Neutrophil (primary cell): ENCODE data around the gene TMED5.
A peak's percentile ranks its signal among the peaks of the same experiment; 100 is the strongest.

Experiments
- H3K27ac ChIP-seq: fragments of 200-600 bp; sonication (generic); 2 replicates; pipeline ENCODE4 v1.5.1; 2016; ENCODE audit warnings: mild to moderate bottlenecking, moderate library complexity
- H3K27me3 ChIP-seq: fragments of 200-600 bp; sonication (generic); 2 replicates; pipeline ENCODE4 v1.6.0; 2016; ENCODE audit warnings: mild to moderate bottlenecking
- H3K36me3 ChIP-seq: fragments of 200-600 bp; sonication (generic); 2 replicates; pipeline ENCODE4 v1.5.1; 2017
- H3K4me1 ChIP-seq, 2 experiments: fragments of 200-600 bp in 1 of 2; sonication (generic) in 1 of 2; 1 replicate in 1 of 2; 2 replicates in 1 of 2; pipeline versions ENCODE4 v1.5.1 to v1.6.1; 2013 to 2016; ENCODE audit warnings: low read depth in 1 of 2, low read length in 1 of 2, mild to moderate bottlenecking in 1 of 2, moderate library complexity in 1 of 2; ENCODE audit not compliant: control insufficient read depth in 1 of 2, insufficient read depth in 1 of 2
- H3K4me3 ChIP-seq, 2 experiments: fragments of 200-600 bp in 1 of 2; sonication (generic) in 1 of 2; 1 replicate in 1 of 2; 2 replicates in 1 of 2; pipeline ENCODE4 v1.5.1; 2013 to 2016; ENCODE audit warnings: low read depth in 1 of 2, low read length in 1 of 2, mild to moderate bottlenecking in 1 of 2, moderate library complexity in 1 of 2
- H3K9me3 ChIP-seq: fragments of 200-600 bp; sonication (generic); 2 replicates; pipeline ENCODE4 v1.5.1; 2016
- TF ChIP-seq, protein P1 (sequence below): fragments of 200-600 bp; sonication (generic); IDR thresholded peaks from 2 replicates; pipeline ENCODE4 v1.5.1; 2016; ENCODE audit warnings: antibody characterized with exemption

Gene TMED5

DNA sequence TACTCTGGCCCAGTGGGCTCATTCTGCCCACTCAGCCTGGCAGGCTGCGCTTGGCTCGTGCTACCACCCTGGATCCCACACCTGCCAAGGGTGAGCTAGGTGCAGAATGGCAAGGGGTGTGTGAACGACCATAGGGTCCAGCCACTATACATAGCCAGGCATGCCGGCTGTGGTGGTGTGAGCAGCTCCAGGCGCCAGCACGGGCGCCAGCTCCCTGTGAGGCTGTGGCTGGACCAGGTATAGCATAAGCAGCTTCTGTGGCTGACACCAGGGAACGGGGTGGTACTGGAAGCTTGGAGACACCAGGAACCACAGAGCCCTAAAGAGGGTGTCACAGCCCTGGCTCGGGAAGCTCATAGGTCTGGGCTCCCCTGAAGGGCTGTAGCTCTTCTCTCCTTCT is 18.9 kb upstream of the TMED5 start:
- Histone ChIP-seq H3K9me3 (no peaks in the 10 kb centered on the region), H3K36me3 (peaks cover 27% of the 10 kb centered on the region), H3K27ac (no peak overlapping the region), H3K4me3 (no peak overlapping the region), H3K4me1 (no peaks in the 10 kb centered on the region), H3K27me3 (no peaks in the 10 kb centered on the region)
- TF ChIP-seq, protein P1, sequence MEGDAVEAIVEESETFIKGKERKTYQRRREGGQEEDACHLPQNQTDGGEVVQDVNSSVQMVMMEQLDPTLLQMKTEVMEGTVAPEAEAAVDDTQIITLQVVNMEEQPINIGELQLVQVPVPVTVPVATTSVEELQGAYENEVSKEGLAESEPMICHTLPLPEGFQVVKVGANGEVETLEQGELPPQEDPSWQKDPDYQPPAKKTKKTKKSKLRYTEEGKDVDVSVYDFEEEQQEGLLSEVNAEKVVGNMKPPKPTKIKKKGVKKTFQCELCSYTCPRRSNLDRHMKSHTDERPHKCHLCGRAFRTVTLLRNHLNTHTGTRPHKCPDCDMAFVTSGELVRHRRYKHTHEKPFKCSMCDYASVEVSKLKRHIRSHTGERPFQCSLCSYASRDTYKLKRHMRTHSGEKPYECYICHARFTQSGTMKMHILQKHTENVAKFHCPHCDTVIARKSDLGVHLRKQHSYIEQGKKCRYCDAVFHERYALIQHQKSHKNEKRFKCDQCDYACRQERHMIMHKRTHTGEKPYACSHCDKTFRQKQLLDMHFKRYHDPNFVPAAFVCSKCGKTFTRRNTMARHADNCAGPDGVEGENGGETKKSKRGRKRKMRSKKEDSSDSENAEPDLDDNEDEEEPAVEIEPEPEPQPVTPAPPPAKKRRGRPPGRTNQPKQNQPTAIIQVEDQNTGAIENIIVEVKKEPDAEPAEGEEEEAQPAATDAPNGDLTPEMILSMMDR, result no peak

DNA sequence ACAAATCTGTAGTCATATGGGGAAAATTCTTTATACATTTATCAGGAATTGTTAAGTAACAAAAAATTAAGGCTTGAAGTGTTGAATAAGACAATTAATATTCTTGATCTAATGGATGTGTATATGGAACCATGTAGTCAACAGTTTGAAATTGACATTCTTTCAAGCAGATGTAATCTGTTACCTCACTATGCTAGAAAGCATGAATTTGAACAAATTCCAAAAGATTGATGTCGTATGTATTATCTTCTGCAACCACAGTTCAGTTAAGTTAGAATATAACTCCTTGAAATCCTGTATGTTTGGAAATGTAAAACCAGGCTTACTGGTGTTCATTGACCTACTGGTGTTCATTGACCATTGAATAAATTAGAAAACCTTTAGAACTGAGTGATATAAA is 16.4 kb upstream of the TMED5 start:
- H3K36me3 ChIP-seq, result peaks cover 23% of the 10 kb centered on the region
- TF ChIP-seq, protein P1, result no peak
- no peak overlapping the region for H3K27ac ChIP-seq
- no peaks in the 10 kb centered on the region for H3K27me3 ChIP-seq
- H3K9me3 ChIP-seq, result no peaks in the 10 kb centered on the region
- no peak overlapping the region for H3K4me3 ChIP-seq
- no peaks in the 10 kb centered on the region for H3K4me1 ChIP-seq

DNA sequence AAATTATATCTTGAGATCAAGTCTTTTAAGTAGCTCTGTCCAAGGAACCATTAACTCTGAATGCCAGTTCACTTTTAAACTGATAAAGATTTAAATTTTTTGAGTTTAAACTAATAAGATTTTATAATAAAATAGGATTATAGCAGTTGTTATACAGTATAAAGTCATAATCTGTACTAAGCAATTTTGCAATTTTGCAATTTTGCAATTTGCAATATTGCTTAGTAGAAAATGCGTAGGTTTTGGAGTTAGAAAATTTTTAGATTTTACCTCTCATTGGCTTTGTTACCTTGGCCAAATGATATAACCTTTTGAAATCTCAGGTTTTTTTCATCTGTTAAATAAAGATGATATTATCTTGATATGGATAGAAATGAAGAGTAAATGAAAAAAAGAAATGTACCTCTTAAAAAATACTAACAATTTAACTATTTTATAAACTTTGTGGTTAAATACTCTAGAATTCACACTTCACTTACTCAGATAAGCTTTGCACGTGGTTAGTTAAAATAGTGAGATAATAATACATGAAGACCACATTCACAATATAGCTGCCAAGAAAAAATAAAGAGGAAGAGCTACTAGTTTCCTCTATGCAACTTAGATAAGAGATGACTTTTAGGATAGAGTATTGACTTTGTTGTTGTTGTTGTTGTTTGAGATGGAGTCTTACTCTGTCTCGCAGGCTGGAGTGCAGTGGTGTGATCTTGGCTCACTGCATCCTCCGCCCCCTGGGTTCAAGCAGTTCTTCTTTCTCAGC is 14.2 kb upstream of the TMED5 start:
- H3K4me1 ChIP-seq, result no peaks in the 10 kb centered on the region
- H3K36me3 ChIP-seq, result peaks cover 17% of the 10 kb centered on the region
- H3K4me3 ChIP-seq, result no peak overlapping the region
- TF ChIP-seq, protein P1, result no peak
- H3K27me3 ChIP-seq, result no peaks in the 10 kb centered on the region
- H3K27ac ChIP-seq, result no peak overlapping the region
- H3K9me3 ChIP-seq, result no peaks in the 10 kb centered on the region

DNA sequence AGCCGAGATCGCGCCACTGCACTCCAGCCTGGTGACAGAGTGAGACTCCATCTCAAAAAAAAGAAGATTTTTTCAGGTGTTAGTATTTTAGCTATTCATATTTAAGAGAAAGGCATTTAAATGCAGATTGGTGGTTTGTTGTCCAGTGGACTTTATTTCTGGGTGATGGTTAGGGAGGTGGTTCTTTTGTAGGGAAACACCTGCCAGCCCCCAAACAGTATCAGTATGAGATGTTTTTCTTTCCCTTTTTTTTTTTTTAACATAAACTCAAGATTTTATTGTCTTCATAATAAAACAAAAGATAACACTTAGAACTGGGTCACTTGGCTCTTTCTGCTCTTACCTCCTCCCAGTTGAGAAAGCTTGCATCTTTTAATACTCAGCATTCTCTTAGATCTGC is 10.2 kb upstream of the TMED5 start:
- Histone ChIP-seq H3K27me3 (no peaks in the 10 kb centered on the region), H3K27ac (no peak overlapping the region), H3K36me3 (peaks cover 5% of the 10 kb centered on the region), H3K9me3 (no peaks in the 10 kb centered on the region), H3K4me3 (no peak overlapping the region), H3K4me1 (peaks cover 5 to 12% of the 10 kb centered on the region in 2 experiments)
- TF ChIP-seq, protein P1, result no peak

DNA sequence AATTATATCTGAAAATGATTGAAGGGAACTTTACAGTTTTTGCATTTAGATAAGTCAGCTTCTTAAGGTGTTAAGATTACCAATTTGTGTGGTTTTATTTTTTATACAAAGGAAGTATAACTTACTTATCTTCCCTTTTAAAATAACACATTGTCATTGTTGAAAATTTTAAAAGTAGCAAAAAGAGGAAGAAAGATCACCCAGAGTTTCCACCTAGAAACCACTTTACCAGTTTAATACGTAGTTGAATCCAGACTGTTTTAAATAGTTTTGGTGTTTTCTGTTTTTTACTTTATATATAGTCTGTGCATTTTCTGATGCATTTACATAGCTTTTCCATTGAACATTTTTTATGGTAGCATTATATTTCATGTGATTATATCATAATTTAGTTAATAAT is 6.5 kb upstream of the TMED5 start:
- TF ChIP-seq, protein P1, result no peak
- no peaks in the 10 kb centered on the region for H3K27me3 ChIP-seq
- no peaks in the 10 kb centered on the region for H3K36me3 ChIP-seq
- peaks cover 5 to 19% of the 10 kb centered on the region in 2 experiments for H3K4me1 ChIP-seq
- H3K4me3 ChIP-seq, result no peak overlapping the region
- no peaks in the 10 kb centered on the region for H3K9me3 ChIP-seq
- H3K27ac ChIP-seq, result peak overlapping the region; percentile 68
